B cell (primary cell): ENCODE measurements around the gene MBOAT1. TPM values are rescaled to one million over a fixed set of nuclear protein-coding genes. Genes with fewer than 3 reads are reported as not detected.

Experiments used
- ATAC-seq: fragments of 200-7000 bp; cut with Tn5 transposase; one replicate; pipeline ENCODE4 v1.10.0; 2021; ENCODE audit warnings: low read depth, mild to moderate bottlenecking, moderate number of reproducible peaks, moderate library complexity
- CTCF ChIA-PET: fragments of 350-600 bp; sonication (Branson Sonifier 250); formaldehyde crosslinking; loops from one replicate; lab custom pipeline; 2021; ENCODE audit warnings: antibody characterized with exemption, inconsistent platforms; lab: Charles Lee
- POLR2A ChIA-PET: fragments of 350-600 bp; sonication (Branson Sonifier 250); formaldehyde crosslinking; loops from one replicate; lab custom pipeline; 2021; ENCODE audit warnings: antibody characterized with exemption; lab: Charles Lee
- DNase-seq: peaks from one replicate; pipeline ENCODE4 v3.0.0; 2013
- H2AFZ ChIP-seq: 2 replicates; pipeline ENCODE4 v1.6.1; 2012; ENCODE audit warnings: mild to moderate bottlenecking, low read depth, low read length; ENCODE audit not compliant: insufficient read depth, poor library complexity, severe bottlenecking
- H3K27ac ChIP-seq, 2 donors: 1 replicate in 1 of 2; 2 replicates in 1 of 2; pipeline ENCODE4 v1.5.1; 2012 to 2013; ENCODE audit warnings: low read length in 2 of 2, mild to moderate bottlenecking in 2 of 2, moderate library complexity in 1 of 2
- H3K27me3 ChIP-seq, 4 experiments: fragments of 200-600 bp in 1 of 4; sonication (generic) in 1 of 4; replicated peaks in 1 of 4; 1 replicate in 2 of 4; 2 replicates in 2 of 4; pipeline versions ENCODE4 v1.6.1 to v1.7.0; 2013 to 2016; ENCODE audit warnings: low read length in 3 of 4, mild to moderate bottlenecking in 2 of 4, mixed read lengths in 1 of 4, moderate library complexity in 1 of 4; ENCODE audit not compliant: insufficient read depth in 4 of 4, control insufficient read depth in 3 of 4; ENCODE audit errors: control extremely low read depth in 1 of 4
- H3K36me3 ChIP-seq, 2 experiments: replicated peaks in 1 of 2; 1 replicate in 1 of 2; 2 replicates in 1 of 2; pipeline versions ENCODE4 v1.6.1 to v1.7.1; 2013; ENCODE audit warnings: low read length in 1 of 2; ENCODE audit not compliant: insufficient read depth in 2 of 2, control insufficient read depth in 1 of 2; ENCODE audit errors: control extremely low read depth in 1 of 2, extremely low read depth in 1 of 2
- H3K4me1 ChIP-seq, 2 donors: fragments of 200-600 bp in 1 of 2; sonication (generic) in 1 of 2; 1 replicate in 1 of 2; 2 replicates in 1 of 2; pipeline versions ENCODE4 v1.5.1 to v1.6.1; 2013 to 2017; ENCODE audit warnings: low read length in 2 of 2; ENCODE audit not compliant: control insufficient read depth in 2 of 2, insufficient read depth in 2 of 2
- H3K4me2 ChIP-seq: replicated peaks from 2 replicates; pipeline ENCODE3; 2012; ENCODE audit warnings: mild to moderate bottlenecking, low read depth, low read length; ENCODE audit not compliant: poor library complexity, severe bottlenecking
- H3K4me3 ChIP-seq, 5 experiments: fragments of 200-600 bp in 1 of 5; sonication (generic) in 1 of 5; 1 replicate in 3 of 5; 2 replicates in 2 of 5; pipeline versions ENCODE4 v1.5.1 to v1.7.0; 2011 to 2016; ENCODE audit warnings: low read length in 4 of 5, mild to moderate bottlenecking in 4 of 5, low read depth in 2 of 5, control low read depth in 1 of 5, moderate library complexity in 1 of 5; ENCODE audit not compliant: insufficient read depth in 1 of 5; ENCODE audit errors: control extremely low read depth in 1 of 5, extremely low read depth in 1 of 5
- H3K79me2 ChIP-seq: fragments of 200-600 bp; sonication (generic); one replicate; pipeline ENCODE4 v1.6.0; 2016; ENCODE audit warnings: low read length; ENCODE audit not compliant: control insufficient read depth, insufficient read depth
- H3K9ac ChIP-seq: fragments of 200-600 bp; sonication (generic); 2 replicates; pipeline ENCODE4 v1.6.1; 2017; ENCODE audit warnings: mild to moderate bottlenecking, low read length, moderate library complexity
- H3K9me3 ChIP-seq, 3 donors: one replicate each; pipeline versions ENCODE4 v1.6.1 to v1.7.1; 2013; ENCODE audit warnings: low read length in 2 of 3; ENCODE audit not compliant: control insufficient read depth in 2 of 3, insufficient read depth in 1 of 3; ENCODE audit errors: control extremely low read depth in 1 of 3
- H4K20me1 ChIP-seq: 2 replicates; pipeline ENCODE4 v1.6.0; 2012; ENCODE audit warnings: mild to moderate bottlenecking, low read length; ENCODE audit not compliant: insufficient read depth, control insufficient read depth, poor library complexity, severe bottlenecking
- H3K27ac Mint-ChIP-seq: one replicate; pipeline ENCODE4 v1.8.0; 2021; ENCODE audit warnings: mixed read lengths
- H3K27me3 Mint-ChIP-seq: one replicate; pipeline ENCODE4 v1.8.0; 2021; ENCODE audit warnings: mixed read lengths
- H3K4me1 Mint-ChIP-seq: one replicate; pipeline ENCODE4 v1.8.0; 2021; ENCODE audit warnings: mixed read lengths
- H3K4me3 Mint-ChIP-seq: one replicate; pipeline ENCODE4 v1.8.0; 2021; ENCODE audit warnings: mixed read lengths
- H3K9me3 Mint-ChIP-seq: one replicate; pipeline ENCODE4 v1.8.0; 2022; ENCODE audit warnings: mixed read lengths; ENCODE audit not compliant: insufficient read depth
- CTCF ChIP-seq: fragments of 200-600 bp; IDR thresholded peaks from one replicate; pipeline ENCODE4 v1.8.0; 2022; ENCODE audit warnings: antibody characterized with exemption, mild to moderate bottlenecking
- EZH2 ChIP-seq: IDR thresholded peaks from 2 replicates; pipeline ENCODE4 v1.6.1; 2012; ENCODE audit warnings: borderline replicate concordance, low read depth, mild to moderate bottlenecking, moderate library complexity, low read length; ENCODE audit not compliant: insufficient read depth, poor library complexity, severe bottlenecking
- WGBS: methylation state at CpG from one replicate; pipeline ENCODE4 v1.1.5; 2013; ENCODE audit warnings: missing lambda C conversion rate; ENCODE audit not compliant: insufficient coverage; 5-methylcytosine and 5-hydroxymethylcytosine counted together
- intact Hi-C: fragments of 100-400 bp; cut with micrococcal nuclease; formaldehyde crosslinking; loops from one replicate; pipeline ENCODE4 v1.10.0; 2022
- polyA plus RNA-seq: library from polyadenylated mRNA; depleted of rRNA; stranded (reverse); fragments of >200 nt; gene quantifications from 2 replicates; pipeline ENCODE4 v1.2.3, GENCODE V29; 2012
- total RNA-seq, 2 donors: library from RNA; stranded (reverse); fragments of 120-200 nt in 1 of 2; gene quantifications; 1 replicate in 1 of 2; 2 replicates in 1 of 2; pipeline versions ENCODE4 v1.2.3 to v1.2.4, GENCODE V29; 2013 to 2022

Gene MBOAT1
- total and polyA plus RNA-seq, 2 donors (not counting 1 experiment from before 2014, with no cell fraction given) = 5.4 to 8.1 TPM

- Histone ChIP-seq H3K4me1 (no peaks in the 10 kb centered on the region), H3K36me3 (no peaks in the 10 kb centered on the region), H3K79me2 (no peaks in the 10 kb centered on the region), H3K4me3 (no peak overlapping the region), H4K20me1 (no peaks in the 10 kb centered on the region), H2AFZ (no peak overlapping the region), H3K27me3 (no peaks in the 10 kb centered on the region), H3K9ac (no peak overlapping the region), H3K4me2 (no peak overlapping the region), H3K9me3 (peaks cover 0 to 4% (median 0%) of the 10 kb centered on the region in 3 donors), H3K27ac (no peak overlapping the region)
- ChIA-PET POLR2A (no interaction called here), CTCF (no interaction called here)
- DNase-seq = no peak
- TF ChIP-seq CTCF = no peak
- no peak for TF ChIP-seq EZH2
- H3K9me3 Mint-ChIP-seq = no peaks in the 10 kb centered on the region
- no peaks in the 10 kb centered on the region for H3K4me1 Mint-ChIP-seq
- intact Hi-C loops = no loop called here
- no peak for ATAC-seq
- H3K27me3 Mint-ChIP-seq = peaks cover 11% of the 10 kb centered on the region
- no peak overlapping the region for H3K27ac Mint-ChIP-seq
- no peak overlapping the region for H3K4me3 Mint-ChIP-seq
- 93% methylated on average over 7 of the region's 7 CpGs for WGBS
Measured at GRCh38 chr6:20234136-20234535, 21.9 kb upstream of the MBOAT1 start.

GRCh38 chr6:20233007-20233730 is 20.9 kb upstream of the MBOAT1 start:
- H3K9me3 Mint-ChIP-seq = no peaks in the 10 kb centered on the region
- H3K27me3 ChIP-seq = no peaks in the 10 kb centered on the region
- ATAC-seq (no peak), DNase-seq (no peak)
- TF ChIP-seq EZH2 = no peak
- no peak for TF ChIP-seq CTCF
- intact Hi-C loops = no loop called here
- WGBS = 97% methylated on average over 44 of the region's 44 CpGs
- ChIA-PET POLR2A (no interaction called here), CTCF (no interaction called here)
- H3K4me1 ChIP-seq = no peaks in the 10 kb centered on the region
- H3K27ac Mint-ChIP-seq = no peak overlapping the region
- no peak overlapping the region for H2AFZ ChIP-seq
- peaks cover 12% of the 10 kb centered on the region for H3K27me3 Mint-ChIP-seq
- no peaks in the 10 kb centered on the region for H3K79me2 ChIP-seq
- H3K4me1 Mint-ChIP-seq = no peaks in the 10 kb centered on the region
- H3K36me3 ChIP-seq = no peaks in the 10 kb centered on the region
- peaks cover 0 to 4% (median 0%) of the 10 kb centered on the region in 3 donors for H3K9me3 ChIP-seq
- H3K9ac ChIP-seq = no peak overlapping the region
- no peak overlapping the region for H3K4me3 Mint-ChIP-seq
- no peak overlapping the region for H3K4me2 ChIP-seq
- no peak overlapping the region for H3K4me3 ChIP-seq
- H4K20me1 ChIP-seq = no peaks in the 10 kb centered on the region
- no peak overlapping the region for H3K27ac ChIP-seq
